ENCODE measurements around the gene CACNA1G. TPM values are rescaled to one million over a fixed set of nuclear protein-coding genes. Genes with fewer than 3 reads are reported as not detected.
A peak's percentile ranks its signal among the peaks of the same experiment; 100 is the strongest.

CACNA1G gene
- total RNA-seq, 1 experiment from 2014 or later: 6.7 TPM

- peaks cover 19% of the 10 kb centered on the region for H3K4me1 Mint-ChIP-seq
- no peaks in the 10 kb centered on the region for H3K9me3 Mint-ChIP-seq
- ChIA-PET POLR2A (interaction anchor here (1.3 kb wide), 1 partner anchor 13 kb away, joined by 4 read pairs; no protein-coding TSS in a partner anchor), CTCF (interaction anchor here (0.6 to 2.7 kb wide), 7 partner anchors 16 to 236 kb away, joined by 3 to 25 read pairs (median 4); no protein-coding TSS in a partner anchor)
- no peaks in the 10 kb centered on the region for H3K36me3 Mint-ChIP-seq
- peak; percentile 75 for ATAC-seq
- DNase-seq (ENCODE audit: low spot score): peak; percentile 93
- no peak within 1 kb of the TSS; the same call in 1 of the 2 replicates for H3K27ac Mint-ChIP-seq
- peak within 1 kb of the TSS; percentile 66 for H3K4me3 Mint-ChIP-seq
- peaks cover 8% of the 10 kb centered on the region for H3K27me3 Mint-ChIP-seq (ENCODE audit: low read depth)
- TF ChIP-seq NR1H2 (CRISPR knock-in tag; IDR thresholded peaks at IDR 0.05) (no peak), ZNF532 (CRISPR knock-in tag; IDR thresholded peaks at IDR 0.05; ENCODE audit: borderline replicate concordance) (no peak), HMGA2 (CRISPR knock-in tag; IDR thresholded peaks at IDR 0.05) (no peak), TEAD1 (CRISPR knock-in tag; IDR thresholded peaks at IDR 0.05) (0 out of 2 replicates have a peak, but pooled peaks have one; percentile 44), E2F1 (CRISPR knock-in tag; IDR thresholded peaks at IDR 0.05) (no peak), RORB (CRISPR knock-in tag; IDR thresholded peaks at IDR 0.05) (no peak), ZNF423 (CRISPR knock-in tag; IDR thresholded peaks at IDR 0.05) (no peak), ARID4B (CRISPR knock-in tag; IDR thresholded peaks at IDR 0.05; ENCODE audit: borderline replicate concordance) (no peak), ZSCAN18 (CRISPR knock-in tag; IDR thresholded peaks at IDR 0.05) (no peak), OVOL2 (CRISPR knock-in tag; IDR thresholded peaks at IDR 0.05; ENCODE audit: borderline replicate concordance) (no peak), CREM (CRISPR knock-in tag; IDR thresholded peaks at IDR 0.05) (no peak)
- TF ChIP-seq, protein P1, sequence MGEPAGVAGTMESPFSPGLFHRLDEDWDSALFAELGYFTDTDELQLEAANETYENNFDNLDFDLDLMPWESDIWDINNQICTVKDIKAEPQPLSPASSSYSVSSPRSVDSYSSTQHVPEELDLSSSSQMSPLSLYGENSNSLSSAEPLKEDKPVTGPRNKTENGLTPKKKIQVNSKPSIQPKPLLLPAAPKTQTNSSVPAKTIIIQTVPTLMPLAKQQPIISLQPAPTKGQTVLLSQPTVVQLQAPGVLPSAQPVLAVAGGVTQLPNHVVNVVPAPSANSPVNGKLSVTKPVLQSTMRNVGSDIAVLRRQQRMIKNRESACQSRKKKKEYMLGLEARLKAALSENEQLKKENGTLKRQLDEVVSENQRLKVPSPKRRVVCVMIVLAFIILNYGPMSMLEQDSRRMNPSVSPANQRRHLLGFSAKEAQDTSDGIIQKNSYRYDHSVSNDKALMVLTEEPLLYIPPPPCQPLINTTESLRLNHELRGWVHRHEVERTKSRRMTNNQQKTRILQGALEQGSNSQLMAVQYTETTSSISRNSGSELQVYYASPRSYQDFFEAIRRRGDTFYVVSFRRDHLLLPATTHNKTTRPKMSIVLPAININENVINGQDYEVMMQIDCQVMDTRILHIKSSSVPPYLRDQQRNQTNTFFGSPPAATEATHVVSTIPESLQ (CRISPR knock-in tag; IDR thresholded peaks at IDR 0.05): no peak
- TF ChIP-seq, protein P2, sequence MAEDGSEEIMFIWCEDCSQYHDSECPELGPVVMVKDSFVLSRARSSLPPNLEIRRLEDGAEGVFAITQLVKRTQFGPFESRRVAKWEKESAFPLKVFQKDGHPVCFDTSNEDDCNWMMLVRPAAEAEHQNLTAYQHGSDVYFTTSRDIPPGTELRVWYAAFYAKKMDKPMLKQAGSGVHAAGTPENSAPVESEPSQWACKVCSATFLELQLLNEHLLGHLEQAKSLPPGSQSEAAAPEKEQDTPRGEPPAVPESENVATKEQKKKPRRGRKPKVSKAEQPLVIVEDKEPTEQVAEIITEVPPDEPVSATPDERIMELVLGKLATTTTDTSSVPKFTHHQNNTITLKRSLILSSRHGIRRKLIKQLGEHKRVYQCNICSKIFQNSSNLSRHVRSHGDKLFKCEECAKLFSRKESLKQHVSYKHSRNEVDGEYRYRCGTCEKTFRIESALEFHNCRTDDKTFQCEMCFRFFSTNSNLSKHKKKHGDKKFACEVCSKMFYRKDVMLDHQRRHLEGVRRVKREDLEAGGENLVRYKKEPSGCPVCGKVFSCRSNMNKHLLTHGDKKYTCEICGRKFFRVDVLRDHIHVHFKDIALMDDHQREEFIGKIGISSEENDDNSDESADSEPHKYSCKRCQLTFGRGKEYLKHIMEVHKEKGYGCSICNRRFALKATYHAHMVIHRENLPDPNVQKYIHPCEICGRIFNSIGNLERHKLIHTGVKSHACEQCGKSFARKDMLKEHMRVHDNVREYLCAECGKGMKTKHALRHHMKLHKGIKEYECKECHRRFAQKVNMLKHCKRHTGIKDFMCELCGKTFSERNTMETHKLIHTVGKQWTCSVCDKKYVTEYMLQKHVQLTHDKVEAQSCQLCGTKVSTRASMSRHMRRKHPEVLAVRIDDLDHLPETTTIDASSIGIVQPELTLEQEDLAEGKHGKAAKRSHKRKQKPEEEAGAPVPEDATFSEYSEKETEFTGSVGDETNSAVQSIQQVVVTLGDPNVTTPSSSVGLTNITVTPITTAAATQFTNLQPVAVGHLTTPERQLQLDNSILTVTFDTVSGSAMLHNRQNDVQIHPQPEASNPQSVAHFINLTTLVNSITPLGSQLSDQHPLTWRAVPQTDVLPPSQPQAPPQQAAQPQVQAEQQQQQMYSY (CRISPR knock-in tag; IDR thresholded peaks at IDR 0.05): no peak
- TF ChIP-seq, protein P3, sequence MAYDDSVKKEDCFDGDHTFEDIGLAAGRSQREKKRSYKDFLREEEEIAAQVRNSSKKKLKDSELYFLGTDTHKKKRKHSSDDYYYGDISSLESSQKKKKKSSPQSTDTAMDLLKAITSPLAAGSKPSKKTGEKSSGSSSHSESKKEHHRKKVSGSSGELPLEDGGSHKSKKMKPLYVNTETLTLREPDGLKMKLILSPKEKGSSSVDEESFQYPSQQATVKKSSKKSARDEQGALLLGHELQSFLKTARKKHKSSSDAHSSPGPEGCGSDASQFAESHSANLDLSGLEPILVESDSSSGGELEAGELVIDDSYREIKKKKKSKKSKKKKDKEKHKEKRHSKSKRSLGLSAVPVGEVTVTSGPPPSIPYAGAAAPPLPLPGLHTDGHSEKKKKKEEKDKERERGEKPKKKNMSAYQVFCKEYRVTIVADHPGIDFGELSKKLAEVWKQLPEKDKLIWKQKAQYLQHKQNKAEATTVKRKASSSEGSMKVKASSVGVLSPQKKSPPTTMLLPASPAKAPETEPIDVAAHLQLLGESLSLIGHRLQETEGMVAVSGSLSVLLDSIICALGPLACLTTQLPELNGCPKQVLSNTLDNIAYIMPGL (CRISPR knock-in tag; IDR thresholded peaks at IDR 0.05): peak; percentile 77
- TF ChIP-seq, protein P4, sequence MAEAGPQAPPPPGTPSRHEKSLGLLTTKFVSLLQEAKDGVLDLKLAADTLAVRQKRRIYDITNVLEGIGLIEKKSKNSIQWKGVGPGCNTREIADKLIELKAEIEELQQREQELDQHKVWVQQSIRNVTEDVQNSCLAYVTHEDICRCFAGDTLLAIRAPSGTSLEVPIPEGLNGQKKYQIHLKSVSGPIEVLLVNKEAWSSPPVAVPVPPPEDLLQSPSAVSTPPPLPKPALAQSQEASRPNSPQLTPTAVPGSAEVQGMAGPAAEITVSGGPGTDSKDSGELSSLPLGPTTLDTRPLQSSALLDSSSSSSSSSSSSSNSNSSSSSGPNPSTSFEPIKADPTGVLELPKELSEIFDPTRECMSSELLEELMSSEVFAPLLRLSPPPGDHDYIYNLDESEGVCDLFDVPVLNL (CRISPR knock-in tag; IDR thresholded peaks at IDR 0.05; ENCODE audit: borderline replicate concordance, low read depth): no peak
Observed at GRCh38 chr17:50547035-50547735, 13.3 kb upstream of the CACNA1G start, which contains the start of gene SPATA20. Gene SPATA20, plus strand, starts transcription at chr17:50547174. Its CDS starts 35 bp downstream, at chr17:50547209.
